LNCaP clone FGC (cell line): ENCODE measurements around the gene OPCML.

Source experiments
- DNase-seq: peaks from one replicate; pipeline ENCODE4 v3.0.0-alpha.2; 2011; ENCODE audit warnings: low read depth
- H3K4me3 ChIP-seq: 2 replicates; pipeline ENCODE4 v1.5.1; 2011; ENCODE audit warnings: mild to moderate bottlenecking, low read depth, low read length, control low read depth
- CTCF ChIP-seq: IDR thresholded peaks from 2 replicates; pipeline ENCODE4 v1.5.1; 2012; ENCODE audit warnings: mild to moderate bottlenecking; ENCODE audit not compliant: control insufficient read depth, insufficient read depth; ENCODE audit errors: extremely low read depth

Gene OPCML

GRCh38 chr11:132983641-132983978, 548.7 kb downstream of the OPCML start:
- no peak overlapping the region for H3K4me3 ChIP-seq
- no peak for DNase-seq
- TF ChIP-seq CTCF, result no peak

- TF ChIP-seq CTCF, result no peak
- DNase-seq, result no peak
- H3K4me3 ChIP-seq, result no peak overlapping the region
Observed at GRCh38 chr11:132982772-132983640, 549.3 kb downstream of the OPCML start.

GRCh38 chr11:132981131-132981956, 551.0 kb downstream of the OPCML start:
- TF ChIP-seq CTCF, result no peak
- no peak overlapping the region for H3K4me3 ChIP-seq
- DNase-seq, result no peak

- no peak for DNase-seq
- no peak overlapping the region for H3K4me3 ChIP-seq
- no peak for TF ChIP-seq CTCF
Observed at GRCh38 chr11:132980670-132981069, 551.6 kb downstream of the OPCML start.

GRCh38 chr11:132977746-132978145, 554.6 kb downstream of the OPCML start:
- no peak for TF ChIP-seq CTCF
- no peak overlapping the region for H3K4me3 ChIP-seq
- no peak for DNase-seq

- DNase-seq, result no peak
- H3K4me3 ChIP-seq, result no peak overlapping the region
- no peak for TF ChIP-seq CTCF
Observed at GRCh38 chr11:132977241-132977640, 555.1 kb downstream of the OPCML start.
